Measurements from ENCODE around the gene RPS6KC1.
"Not testable (repeated sequence)": the region's sequence is repeated elsewhere in the genome, so short reads cannot be mapped to it uniquely, and the experiment has no call there.

Gene RPS6KC1, protein sequence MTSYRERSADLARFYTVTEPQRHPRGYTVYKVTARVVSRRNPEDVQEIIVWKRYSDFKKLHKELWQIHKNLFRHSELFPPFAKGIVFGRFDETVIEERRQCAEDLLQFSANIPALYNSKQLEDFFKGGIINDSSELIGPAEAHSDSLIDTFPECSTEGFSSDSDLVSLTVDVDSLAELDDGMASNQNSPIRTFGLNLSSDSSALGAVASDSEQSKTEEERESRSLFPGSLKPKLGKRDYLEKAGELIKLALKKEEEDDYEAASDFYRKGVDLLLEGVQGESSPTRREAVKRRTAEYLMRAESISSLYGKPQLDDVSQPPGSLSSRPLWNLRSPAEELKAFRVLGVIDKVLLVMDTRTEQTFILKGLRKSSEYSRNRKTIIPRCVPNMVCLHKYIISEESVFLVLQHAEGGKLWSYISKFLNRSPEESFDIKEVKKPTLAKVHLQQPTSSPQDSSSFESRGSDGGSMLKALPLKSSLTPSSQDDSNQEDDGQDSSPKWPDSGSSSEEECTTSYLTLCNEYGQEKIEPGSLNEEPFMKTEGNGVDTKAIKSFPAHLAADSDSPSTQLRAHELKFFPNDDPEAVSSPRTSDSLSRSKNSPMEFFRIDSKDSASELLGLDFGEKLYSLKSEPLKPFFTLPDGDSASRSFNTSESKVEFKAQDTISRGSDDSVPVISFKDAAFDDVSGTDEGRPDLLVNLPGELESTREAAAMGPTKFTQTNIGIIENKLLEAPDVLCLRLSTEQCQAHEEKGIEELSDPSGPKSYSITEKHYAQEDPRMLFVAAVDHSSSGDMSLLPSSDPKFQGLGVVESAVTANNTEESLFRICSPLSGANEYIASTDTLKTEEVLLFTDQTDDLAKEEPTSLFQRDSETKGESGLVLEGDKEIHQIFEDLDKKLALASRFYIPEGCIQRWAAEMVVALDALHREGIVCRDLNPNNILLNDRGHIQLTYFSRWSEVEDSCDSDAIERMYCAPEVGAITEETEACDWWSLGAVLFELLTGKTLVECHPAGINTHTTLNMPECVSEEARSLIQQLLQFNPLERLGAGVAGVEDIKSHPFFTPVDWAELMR

DNA sequence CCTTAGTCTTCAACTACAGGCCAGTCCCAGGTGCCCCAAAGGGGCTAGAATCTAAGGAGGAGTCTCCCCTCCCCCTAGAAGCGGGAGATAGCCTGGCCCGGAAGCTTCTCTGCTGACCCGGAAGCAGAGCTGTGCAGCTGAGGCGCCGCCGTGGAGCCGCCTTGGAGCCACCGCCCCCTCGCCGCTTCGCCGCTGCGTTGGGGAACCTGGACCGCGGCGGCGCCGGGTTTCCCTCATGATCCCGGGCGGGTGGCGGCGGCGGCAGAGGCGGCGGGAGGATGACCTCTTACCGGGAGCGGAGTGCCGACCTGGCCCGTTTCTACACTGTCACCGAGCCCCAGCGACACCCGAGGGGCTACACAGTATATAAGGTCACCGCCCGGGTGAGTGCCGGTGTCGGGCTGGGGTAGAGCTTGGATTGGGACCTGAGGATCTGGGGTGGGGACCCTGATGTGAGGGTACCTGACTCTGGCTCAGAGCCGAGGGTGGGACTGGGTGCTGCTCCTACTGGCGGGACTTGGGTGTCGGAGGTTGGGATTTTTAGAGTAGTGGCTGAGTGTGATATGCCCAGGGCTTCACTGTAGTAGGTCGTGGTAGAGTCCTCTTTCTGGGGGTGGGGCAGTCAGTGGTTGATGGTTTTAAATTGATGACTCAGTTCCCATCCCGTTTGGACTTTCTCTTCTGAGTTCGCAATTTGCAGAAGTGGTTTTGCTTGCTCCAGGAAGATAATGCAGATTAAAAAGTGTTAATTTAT is at the start of gene RPS6KC1:
TSS of gene RPS6KC1 (plus strand) at position 115 of the 754 bp plus-strand sequence. CDS start at position 279, 164 bp downstream.
- DNase-seq (ENCODE audit: low spot score) (peak; percentile 67), FAIRE-seq (peak; percentile 47)

DNA sequence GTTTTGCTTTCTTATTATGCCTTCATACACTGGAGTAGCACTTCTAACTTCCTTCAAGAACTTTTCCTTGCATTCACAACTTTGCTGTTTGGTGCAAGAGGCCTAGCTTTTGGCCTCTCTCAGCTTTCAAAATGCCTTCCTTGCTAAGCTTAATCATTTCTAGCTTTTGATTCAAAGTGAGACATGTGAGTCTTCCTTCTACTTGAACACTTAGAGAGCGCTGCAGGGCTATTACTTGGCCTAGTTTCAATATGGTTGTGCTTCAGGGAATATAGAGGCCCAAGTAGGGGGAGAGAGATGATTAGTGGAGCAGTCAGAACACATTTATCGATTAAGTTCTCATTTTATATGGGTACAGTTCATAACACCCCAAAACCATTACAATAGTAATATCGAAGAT is 47.8 kb upstream of the RPS6KC1 start:
- FAIRE-seq: no peak
- no peak for DNase-seq (ENCODE audit: low spot score)

DNA sequence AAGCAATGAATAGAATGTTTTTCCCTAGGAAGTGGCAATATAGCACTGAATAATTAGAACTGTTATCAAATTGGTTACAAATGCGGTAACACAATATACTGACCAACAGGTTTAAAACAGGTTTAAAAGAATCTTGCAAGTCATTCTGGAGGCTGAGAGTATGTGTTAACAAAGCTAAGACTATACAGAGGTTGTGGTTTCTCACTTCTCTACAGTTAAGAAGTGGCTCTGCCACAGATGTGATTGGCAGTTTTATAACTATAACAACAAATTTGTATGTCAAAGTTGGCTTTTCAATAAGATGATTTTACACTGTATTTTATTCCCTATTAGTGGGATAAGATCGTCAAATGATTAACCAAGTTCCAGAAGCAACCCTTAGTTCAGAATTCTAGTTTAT is 42.5 kb upstream of the RPS6KC1 start:
- DNase-seq (ENCODE audit: low spot score) (no peak), FAIRE-seq (no peak)

DNA sequence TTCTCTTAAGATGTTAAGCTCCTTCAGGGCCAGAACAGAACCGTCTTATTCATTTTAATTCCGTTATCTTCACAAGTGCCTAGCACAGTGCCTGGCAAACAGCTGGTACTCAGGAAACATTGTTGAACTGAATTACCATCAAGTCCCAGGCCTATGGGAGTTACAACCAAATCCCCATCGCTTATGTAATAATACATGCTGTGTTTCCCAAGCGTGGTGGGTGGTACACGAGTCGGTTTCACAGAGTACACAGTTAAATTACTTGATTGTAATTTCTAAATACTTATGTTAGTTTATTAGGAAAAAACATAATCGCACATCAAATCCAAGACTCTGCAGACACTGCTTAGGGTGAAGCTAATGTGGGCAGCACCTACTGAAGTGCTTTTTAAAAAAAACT is 36.4 kb upstream of the RPS6KC1 start:
- FAIRE-seq (no peak), DNase-seq (ENCODE audit: low spot score) (no peak)

DNA sequence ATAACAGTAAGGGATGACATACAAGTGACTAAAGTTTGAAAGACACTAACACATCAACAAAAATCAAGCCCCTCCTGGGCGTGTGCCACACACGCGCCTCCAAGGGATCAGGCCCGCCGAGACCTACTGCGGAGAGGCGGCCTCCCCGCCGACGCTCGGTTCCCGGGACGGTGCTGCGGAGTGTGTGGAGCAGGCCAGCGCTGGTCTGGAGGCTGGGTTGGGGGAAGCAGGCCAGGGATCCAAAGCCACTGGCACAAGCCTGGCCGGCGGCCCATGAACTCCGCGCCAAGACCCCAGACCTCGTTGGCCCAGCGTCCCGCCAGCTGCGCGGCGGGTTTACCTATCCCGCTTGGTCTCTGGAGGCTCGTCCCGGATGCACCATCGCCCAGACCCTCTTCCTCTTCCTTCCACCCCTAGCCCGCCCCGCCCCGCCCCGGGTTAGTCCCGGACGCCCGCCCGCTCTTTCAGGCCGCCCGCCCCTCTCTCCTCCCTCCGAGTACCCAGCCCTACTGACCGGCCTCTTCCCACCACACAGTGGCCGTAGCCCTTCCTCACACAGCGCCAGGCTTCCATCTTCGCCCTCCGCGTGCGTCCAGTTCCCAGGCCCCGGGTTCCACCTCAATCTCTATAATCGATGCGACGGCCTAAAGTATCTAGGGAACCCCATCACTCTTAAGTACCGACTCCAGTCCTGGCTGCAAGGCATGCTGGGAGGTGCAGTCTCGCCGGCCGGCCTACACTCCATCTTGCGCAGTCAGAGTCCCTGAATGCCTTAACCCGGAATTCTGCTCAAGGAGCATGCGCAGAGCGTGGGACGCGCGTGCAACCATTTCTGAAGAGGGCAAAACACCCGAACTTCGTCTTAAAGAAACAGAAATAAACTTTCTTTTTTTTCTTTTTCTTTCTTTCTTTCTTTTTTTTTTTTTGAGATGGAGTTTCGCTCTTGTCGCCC is 35.7 kb upstream of the RPS6KC1 start, which contains the start of gene ANGEL2:
TSS of gene ANGEL2 (minus strand) at position 769 of the 952 bp plus-strand sequence. CDS start at position 573, 196 bp downstream.
- DNase-seq (ENCODE audit: low spot score) (peak; percentile 88), FAIRE-seq (peak; percentile 81)

DNA sequence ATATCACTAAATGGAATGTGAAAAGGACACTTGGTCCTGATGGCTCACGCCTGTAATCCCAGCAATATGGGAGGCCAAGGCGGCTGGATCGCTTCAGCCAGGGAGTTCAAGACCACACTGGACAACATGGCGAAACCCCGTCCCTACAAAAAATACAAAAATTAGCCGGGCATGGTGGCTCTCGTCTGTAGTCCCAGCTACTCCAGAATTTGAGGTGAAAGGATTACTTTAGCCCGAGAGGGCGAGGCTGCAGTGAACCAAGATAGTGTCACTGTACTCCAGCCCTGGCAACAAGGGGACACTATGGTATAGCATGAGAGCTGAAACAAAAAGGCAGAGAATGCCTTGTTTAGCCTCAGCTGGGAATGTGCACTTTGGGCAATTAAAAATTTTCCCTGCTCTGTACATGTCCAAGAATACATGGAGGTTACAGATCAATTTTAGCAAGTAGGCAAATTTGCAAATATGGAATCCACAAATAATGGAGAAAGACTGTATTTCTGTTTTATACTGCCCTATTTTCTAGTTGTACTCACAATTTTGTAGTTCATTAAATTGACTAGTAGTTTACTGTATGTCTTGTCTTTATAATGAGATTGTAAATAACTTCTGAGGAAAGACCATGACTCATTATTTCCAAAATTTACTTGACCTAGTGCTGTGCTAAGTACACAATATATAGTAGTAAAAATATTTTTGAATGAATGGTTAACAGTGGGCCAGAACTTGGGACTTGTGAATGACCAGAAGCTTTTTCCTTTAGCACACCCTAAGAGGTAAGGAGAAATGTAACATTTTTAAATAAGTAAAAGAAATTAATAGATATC is 33.4 kb upstream of the RPS6KC1 start:
- DNase-seq (ENCODE audit: low spot score) (no peak), FAIRE-seq (no peak)

DNA sequence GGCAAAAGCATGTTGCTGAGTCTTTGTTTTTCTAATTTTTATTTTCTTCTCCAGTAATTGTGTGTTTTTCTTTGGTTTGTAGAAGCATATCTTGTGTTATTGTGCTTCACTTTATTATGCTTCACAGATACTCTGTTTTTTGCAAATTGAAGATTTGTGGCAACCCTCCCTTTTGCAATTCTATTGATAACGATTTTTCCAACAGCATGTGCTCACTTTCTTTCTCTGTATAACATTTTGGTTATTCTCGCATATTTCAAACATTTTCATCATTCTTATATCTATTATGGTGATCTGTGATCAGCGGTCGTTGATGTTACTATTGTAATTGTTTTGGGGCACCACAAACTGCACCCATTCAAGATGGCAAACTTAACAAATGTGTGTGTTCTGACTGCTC is 31.6 kb upstream of the RPS6KC1 start:
- no peak for FAIRE-seq
- DNase-seq (ENCODE audit: low spot score): no peak

DNA sequence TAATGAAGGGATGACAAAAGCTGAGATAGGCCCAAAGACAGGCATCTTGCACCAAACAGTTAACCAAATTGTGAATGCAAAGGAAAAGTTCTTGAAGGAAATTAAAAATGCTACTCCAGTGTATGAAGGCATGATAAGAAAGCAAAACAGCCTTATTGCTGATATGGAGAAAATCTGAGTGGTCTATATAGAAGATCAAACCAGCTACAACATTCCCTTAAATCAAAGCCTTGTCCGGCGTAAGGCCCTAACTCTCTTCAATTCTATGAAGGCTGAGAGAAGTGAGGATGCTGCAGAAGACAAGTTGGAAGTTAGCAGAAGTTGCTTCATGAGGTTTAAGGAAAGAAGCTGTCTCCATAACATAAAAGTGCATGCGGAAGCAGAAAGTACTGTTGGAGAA is 31.0 kb upstream of the RPS6KC1 start:
- no peak for FAIRE-seq
- no peak for DNase-seq (ENCODE audit: low spot score)

DNA sequence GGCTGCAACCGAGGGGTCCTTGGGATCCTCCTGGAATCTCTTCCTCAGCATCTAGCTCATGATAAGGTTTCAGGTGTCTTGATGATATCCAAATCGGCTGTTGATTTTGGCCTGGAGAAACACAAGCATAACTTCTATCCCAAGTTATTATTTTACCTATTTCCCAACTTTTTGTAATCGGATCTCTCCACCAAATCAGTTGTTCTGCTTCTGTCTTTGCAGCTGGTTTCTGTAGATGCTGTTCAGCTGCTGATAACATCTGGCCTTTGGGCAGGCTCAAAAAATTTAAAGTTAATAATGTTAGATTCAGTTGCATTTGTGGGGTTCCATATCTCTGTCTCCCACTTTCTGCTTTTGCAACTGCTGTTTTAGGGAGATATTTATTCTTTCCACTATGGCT is 24.0 kb upstream of the RPS6KC1 start:
- FAIRE-seq: not testable (repeated sequence)

DNA sequence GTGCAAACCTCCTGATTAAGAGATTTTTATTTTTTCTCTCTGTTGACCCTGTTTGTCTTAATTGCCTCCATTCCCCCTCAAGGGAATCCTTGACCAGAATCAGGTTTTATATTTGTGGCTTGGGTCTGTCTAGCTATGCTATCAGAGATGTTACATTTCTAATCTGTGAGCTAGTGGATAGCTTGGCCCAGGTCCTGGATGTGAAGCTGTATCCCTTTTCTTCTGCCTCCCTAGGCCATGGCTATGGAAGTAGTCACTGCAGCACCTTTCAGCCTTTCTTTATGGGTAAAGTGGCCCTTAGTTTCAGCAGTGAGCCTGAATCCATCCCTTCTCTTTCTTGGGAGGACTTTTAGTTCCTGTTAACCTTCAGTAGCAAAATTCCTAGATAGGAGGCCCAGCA is 18.4 kb upstream of the RPS6KC1 start:
- FAIRE-seq (no peak), DNase-seq (ENCODE audit: low spot score) (no peak)

More for the DNA sequence above, 24.0 kb upstream of the RPS6KC1 start:
- DNase-seq (ENCODE audit: low spot score): not testable (repeated sequence)

DNA sequence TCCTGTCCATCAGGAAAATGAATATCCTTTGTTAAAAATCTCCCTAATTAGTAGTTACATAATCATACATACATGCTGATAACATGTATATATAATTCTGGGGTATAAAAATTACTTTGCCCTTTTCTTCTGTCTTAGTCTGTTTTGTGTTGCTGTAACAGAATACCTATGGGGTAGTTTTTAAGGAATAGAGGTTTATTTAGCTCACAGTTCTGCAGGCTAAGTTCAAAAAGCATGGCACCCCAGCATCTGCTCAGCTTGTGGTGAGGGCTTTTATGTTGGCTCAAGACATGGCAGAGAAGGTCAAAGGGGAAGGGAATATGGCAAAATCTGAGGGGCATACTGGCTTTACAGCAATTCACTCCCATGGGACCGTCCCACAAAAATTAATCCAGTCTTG is 16.3 kb upstream of the RPS6KC1 start:
- no peak for DNase-seq (ENCODE audit: low spot score)
- FAIRE-seq: no peak

DNA sequence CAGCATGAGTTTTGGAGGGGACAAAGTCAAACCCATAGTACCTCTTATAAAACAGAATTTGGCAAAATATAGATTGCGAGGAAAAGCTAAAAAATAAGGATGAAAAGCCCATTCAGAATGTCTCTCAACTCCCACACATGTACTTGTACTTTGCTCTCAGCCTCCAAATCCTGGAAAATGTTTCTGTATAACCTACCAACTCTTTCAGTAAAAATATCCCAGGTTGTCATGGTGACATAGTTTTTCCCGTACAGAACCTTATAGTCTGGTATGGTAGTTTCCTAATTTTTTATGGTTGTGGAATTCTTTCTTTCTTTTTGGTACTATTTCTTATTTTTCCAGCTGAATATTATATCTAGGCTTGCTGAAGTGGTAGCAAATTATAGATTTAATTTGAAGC is 15.5 kb upstream of the RPS6KC1 start:
- FAIRE-seq: no peak
- DNase-seq (ENCODE audit: low spot score): no peak

DNA sequence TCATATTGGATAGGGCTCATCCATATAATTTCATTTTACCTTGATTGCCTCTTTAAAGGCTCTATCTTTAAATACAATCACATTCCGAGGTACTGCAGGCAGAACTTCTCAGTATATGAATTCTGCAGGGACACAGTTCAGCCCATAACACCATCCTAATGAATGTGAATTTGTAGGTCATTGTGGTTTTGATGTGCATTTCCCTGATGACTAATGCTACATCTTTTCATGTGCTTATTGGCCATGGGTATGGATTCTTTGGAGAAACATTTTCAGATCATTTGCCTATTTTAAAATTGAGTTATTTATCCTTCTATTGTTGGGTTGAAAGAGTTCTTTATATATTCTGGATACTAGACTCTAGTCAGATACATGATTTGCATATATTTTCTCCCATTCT is 9.6 kb upstream of the RPS6KC1 start:
- FAIRE-seq: no peak
- no peak for DNase-seq (ENCODE audit: low spot score)

DNA sequence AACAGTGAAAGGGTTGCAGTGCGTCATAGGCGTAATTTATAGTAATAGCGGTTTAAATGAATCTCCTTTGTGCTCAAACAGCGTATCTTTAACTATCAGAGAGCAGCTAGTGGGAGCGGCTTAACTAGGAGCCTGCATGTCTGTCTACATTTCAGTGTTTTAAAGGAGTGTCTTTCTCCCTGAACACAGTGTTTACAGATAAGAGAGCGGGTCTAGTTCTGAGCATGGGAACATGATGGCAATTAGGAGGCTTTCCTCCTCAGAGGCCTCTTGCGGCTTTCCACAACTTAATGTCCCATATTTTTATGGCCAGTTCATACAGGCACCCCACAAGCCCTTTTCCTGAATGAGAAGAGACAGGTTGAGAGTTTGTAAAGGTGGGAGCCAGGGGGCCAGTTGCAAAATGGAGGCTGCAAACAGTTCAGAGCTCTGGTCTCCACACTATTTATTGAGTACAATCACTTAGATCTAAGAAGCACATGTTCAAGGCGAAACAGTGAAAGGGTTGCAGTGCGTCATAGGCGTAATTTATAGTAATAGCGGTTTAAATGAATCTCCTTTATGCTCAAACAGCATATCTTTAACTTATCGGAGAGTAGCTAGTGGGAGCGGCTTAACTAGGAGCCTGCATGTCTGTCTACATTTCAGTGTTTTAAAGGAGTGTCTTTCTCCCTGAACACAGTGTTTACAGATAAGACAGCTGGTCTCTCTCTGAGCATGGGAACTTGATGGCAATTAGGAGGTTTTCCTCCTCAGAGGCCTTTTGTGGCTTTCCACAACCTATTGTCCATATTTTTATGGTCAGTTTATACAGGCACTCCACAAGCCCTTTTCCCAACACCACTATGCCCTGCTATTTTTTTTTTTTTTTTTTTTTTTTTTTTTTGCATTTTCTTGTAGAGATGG is 5.5 kb upstream of the RPS6KC1 start:
- not testable (repeated sequence) for DNase-seq (ENCODE audit: low spot score); FAIRE-seq

DNA sequence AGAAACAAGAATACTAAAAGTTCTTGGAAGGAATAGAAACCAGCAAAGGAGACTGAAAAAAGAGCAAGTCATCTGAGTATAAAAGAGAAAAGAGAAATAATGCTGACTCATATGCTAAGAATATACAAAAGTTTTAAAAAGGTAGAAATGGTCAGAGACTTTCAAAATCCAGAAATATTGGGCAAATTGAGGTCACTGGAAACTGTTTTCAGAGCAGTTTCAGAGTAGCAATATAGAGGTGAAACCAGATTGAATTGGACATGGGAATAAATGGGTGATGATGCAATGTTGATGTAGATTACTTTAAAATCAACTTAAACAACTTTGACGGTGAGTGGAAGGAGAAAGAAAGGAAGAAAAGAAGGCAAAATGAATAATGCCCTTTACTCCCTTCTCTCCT is 1.8 kb upstream of the RPS6KC1 start:
- no peak for FAIRE-seq

DNA sequence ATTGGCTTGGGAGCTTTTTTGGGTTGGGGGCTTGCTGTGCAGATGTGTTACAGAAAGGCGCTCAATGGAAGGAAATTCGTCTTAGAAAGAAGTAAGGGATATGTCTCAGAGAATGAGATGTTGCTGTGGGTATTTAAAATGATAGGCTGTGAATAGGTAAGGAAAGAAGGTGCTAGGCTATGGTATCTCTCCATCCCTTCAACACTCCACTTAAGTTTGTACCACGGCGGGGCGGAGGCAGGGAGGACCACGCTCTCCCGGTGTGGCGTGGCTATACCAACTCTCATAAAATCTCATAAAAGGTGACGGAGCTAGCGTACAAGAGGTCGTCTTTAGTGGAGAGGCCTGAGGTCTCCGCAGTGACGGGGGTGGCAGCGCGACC is 305 bp upstream of the RPS6KC1 start:
- FAIRE-seq (no peak), DNase-seq (ENCODE audit: low spot score) (no peak)

More for the DNA sequence above, 1.8 kb upstream of the RPS6KC1 start:
- DNase-seq (ENCODE audit: low spot score): no peak

DNA sequence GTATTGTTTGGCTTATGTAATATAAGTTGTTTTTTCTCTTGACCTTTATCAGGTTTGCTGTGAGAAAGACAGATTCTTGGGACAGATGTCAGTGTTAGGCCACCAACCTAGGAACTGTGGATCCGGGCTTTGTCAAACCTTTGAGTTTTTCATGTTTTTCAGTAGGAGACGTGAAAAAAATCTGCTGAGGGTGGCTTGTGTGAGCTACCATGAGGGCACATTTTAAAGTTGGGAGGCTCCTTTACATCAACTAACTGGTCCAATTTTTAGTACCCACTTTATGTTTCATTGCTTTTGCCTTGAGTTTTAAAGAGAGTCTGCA is 801 bp downstream of the RPS6KC1 start:
- DNase-seq (ENCODE audit: low spot score) (no peak), FAIRE-seq (no peak)

DNA sequence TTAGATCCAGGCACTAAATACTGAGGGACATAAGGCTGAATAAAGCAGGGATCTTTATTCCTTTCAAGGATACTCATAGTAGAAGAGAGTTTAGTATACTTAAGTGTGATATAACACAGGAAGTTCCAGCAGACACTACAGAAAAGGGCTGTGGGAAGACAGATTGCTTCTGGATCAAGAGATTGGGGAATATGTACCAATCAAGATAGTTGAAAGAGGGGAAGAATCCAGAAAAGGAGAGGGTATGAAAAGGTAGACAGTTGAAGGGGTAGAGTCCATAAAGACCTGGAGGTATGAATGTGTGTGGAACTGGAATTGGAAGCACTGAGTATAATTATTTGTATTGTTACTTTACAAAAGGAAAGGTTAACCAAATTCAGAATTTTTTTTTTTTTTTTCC is 2.4 kb downstream of the RPS6KC1 start:
- FAIRE-seq: no peak

More for the DNA sequence above, 2.4 kb downstream of the RPS6KC1 start:
- no peak for DNase-seq (ENCODE audit: low spot score)

Data from RCC 7860 (cell line).